Gastrocnemius medialis (tissue), 4 donors: Measurements from ENCODE around the gene PSMC1.

Experiments
- CTCF ChIP-seq, 5 experiments: fragments of 450-650 bp in 3 of 5; fragments of 200-600 bp in 2 of 5; sonication (generic) in 2 of 5; IDR thresholded peaks in 4 of 5; conservative IDR thresholded peaks in 1 of 5; 1 replicate in 4 of 5; 2 replicates in 1 of 5; pipeline ENCODE4 v1.5.1; 2016 to 2019; ENCODE audit warnings: antibody characterized with exemption in 5 of 5, mild to moderate bottlenecking in 3 of 5, moderate library complexity in 3 of 5
- POLR2A ChIP-seq, 2 donors: fragments of 450-650 bp; IDR thresholded peaks; one replicate each; pipeline ENCODE4 v1.6.1; 2017; ENCODE audit warnings: antibody characterized with exemption in 2 of 2, mild to moderate bottlenecking in 2 of 2, moderate library complexity in 2 of 2

DNA sequence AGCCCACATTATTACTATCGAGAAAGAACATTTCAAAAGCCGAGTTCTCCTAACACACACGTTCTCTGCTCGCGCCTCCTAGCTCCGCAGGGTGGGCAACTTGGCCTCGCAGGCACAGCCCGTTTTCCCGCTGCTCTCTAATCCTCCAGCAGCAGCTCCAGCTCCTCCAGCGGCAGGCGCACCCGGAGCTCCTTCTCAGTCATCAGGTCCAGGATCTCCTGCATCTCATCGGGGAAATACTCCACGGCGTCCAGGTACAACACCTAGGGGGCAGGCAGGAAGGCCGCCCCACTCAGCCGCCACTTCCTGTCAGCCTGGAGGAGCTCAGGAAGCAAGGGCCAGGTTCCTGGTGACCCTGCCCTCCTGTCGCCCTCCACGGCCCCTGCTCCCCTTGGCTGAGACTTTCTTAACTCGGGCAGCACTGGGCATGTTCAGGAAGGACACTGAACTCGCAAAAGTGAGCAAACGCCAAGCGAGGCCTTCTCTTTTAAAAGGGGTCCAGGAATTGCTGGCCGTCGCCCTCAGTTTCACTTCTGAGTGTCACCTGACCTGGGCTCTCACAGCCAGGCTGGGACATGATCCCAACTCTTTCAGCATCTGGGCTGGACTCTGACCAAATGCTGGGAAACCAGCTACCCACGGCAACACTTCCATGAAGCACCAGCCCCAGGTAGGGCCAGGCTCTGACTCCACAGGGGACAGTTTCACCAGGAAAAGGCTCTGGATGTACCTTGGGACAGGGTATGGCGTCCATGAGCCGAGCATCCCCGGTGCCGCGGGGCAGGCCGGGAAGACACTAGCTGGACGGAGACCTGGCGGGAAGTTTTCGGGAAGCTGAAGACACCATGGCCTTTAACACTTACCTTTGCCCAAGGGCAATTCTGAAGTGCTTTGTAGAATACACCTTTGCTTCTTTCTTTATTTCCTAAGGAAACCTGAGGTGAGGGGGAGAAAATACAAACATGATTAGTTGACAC, 22.1 kb downstream of the PSMC1 start:
- no peak for TF ChIP-seq CTCF (IDR thresholded peaks at IDR 0.05 in 4 of 5, conservative IDR thresholded peaks at IDR 0.05 in 1 of 5)
- no peak for TF ChIP-seq POLR2A (IDR thresholded peaks at IDR 0.05)
